SK-N-SH (cell line): ENCODE measurements around the gene ITGA5. TPM values are rescaled to one million over a fixed set of nuclear protein-coding genes. Genes with fewer than 3 reads are reported as not detected.
A peak's percentile ranks its signal among the peaks of the same experiment; 100 is the strongest.

Source experiments
- CTCF ChIA-PET: fragments of 300-600, 350-600 bp; formaldehyde crosslinking; extraction: SDS; loops from one replicate; lab custom pipeline; 2021; lab: Yijun Ruan, JAX
- POLR2A ChIA-PET: fragments of 350-600 bp; sonication (Branson Sonifier 250); formaldehyde crosslinking; extraction: SDS; loops from one replicate; lab custom pipeline; 2020; ENCODE audit warnings: antibody characterized with exemption, inconsistent platforms; lab: Yijun Ruan, JAX
- DNase-seq: peaks from one replicate; pipeline ENCODE4 v3.0.0; 2012
- H2AFZ ChIP-seq: fragments of 200-600 bp; sonication (generic); 2 replicates; pipeline ENCODE4 v1.8.1; 2016; ENCODE audit warnings: antibody characterized with exemption, mild to moderate bottlenecking, low read depth
- H3F3A ChIP-seq: fragments of 200-600 bp; sonication (generic); replicated peaks from 2 replicates; pipeline ENCODE3; 2016; ENCODE audit warnings: antibody characterized with exemption, mild to moderate bottlenecking; ENCODE audit not compliant: insufficient read depth
- H3K27ac ChIP-seq, 2 experiments: fragments of 200-500 bp in 1 of 2; fragments of 200-600 bp in 1 of 2; sonication (Bioruptor generic) in 1 of 2; sonication (generic), shearing (Covaris generic) in 1 of 2; 2 replicates each; pipeline versions ENCODE4 v1.5.1 to v1.6.1; 2014 to 2016; ENCODE audit warnings: low read depth in 2 of 2, inconsistent platforms in 1 of 2, low read length in 1 of 2, mild to moderate bottlenecking in 1 of 2, mixed read lengths in 1 of 2
- H3K27me3 ChIP-seq: fragments of 200-600 bp; sonication (generic), shearing (Covaris generic); 2 replicates; pipeline ENCODE4 v1.6.1; 2016; ENCODE audit warnings: mixed run types; ENCODE audit not compliant: insufficient read depth
- H3K36me3 ChIP-seq, 2 experiments: fragments of 200-500 bp in 1 of 2; fragments of 200-600 bp in 1 of 2; sonication (Bioruptor generic) in 1 of 2; sonication (generic) in 1 of 2; replicated peaks in 1 of 2; 2 replicates each; pipeline versions ENCODE3 to v1.5.1; 2014 to 2016; ENCODE audit warnings: low read length in 1 of 2, mild to moderate bottlenecking in 1 of 2; ENCODE audit not compliant: insufficient read depth in 2 of 2, control insufficient read depth in 1 of 2
- H3K4me1 ChIP-seq, 2 experiments: fragments of 200-500 bp in 1 of 2; fragments of 200-600 bp in 1 of 2; sonication (Bioruptor generic) in 1 of 2; sonication (generic), shearing (Covaris generic) in 1 of 2; 2 replicates each; pipeline versions ENCODE4 v1.5.1 to v1.6.1; 2014 to 2016; ENCODE audit warnings: low read depth in 1 of 2, low read length in 1 of 2, mixed run types in 1 of 2; ENCODE audit not compliant: insufficient read depth in 2 of 2, control insufficient read depth in 1 of 2
- H3K4me2 ChIP-seq: fragments of 200-600 bp; sonication (generic), shearing (Covaris generic); 2 replicates; pipeline ENCODE4 v1.6.1; 2017; ENCODE audit warnings: mixed run types
- H3K4me3 ChIP-seq, 2 experiments: fragments of 200-500 bp in 1 of 2; fragments of 200-600 bp in 1 of 2; sonication (Bioruptor generic) in 1 of 2; sonication (generic), shearing (Covaris generic) in 1 of 2; 2 replicates each; pipeline versions ENCODE4 v1.5.1 to v1.8.1; 2014 to 2016; ENCODE audit warnings: low read depth in 2 of 2, inconsistent platforms in 1 of 2, low read length in 1 of 2, mild to moderate bottlenecking in 1 of 2, mixed read lengths in 1 of 2, moderate library complexity in 1 of 2
- H3K79me2 ChIP-seq: fragments of 200-600 bp; sonication (generic); 2 replicates; pipeline ENCODE4 v1.8.1; 2017; ENCODE audit warnings: mild to moderate bottlenecking; ENCODE audit not compliant: insufficient read depth
- H3K9ac ChIP-seq: fragments of 200-600 bp; sonication (generic); 2 replicates; pipeline ENCODE4 v1.6.1; 2017; ENCODE audit warnings: mixed run types
- H3K9me2 ChIP-seq: fragments of 200-600 bp; sonication (generic); 2 replicates; pipeline ENCODE4 v1.6.1; 2017; ENCODE audit warnings: mixed run types
- H3K9me3 ChIP-seq: fragments of 200-600 bp; sonication (generic); 2 replicates; pipeline ENCODE4 v1.6.1; 2017; ENCODE audit warnings: mixed run types, mild to moderate bottlenecking, moderate library complexity
- H4K20me1 ChIP-seq: fragments of 200-600 bp; sonication (generic); 2 replicates; pipeline ENCODE4 v1.6.1; 2017; ENCODE audit warnings: mild to moderate bottlenecking, mixed run types; ENCODE audit not compliant: insufficient read depth
- ELF1 ChIP-seq: IDR thresholded peaks from 2 replicates; pipeline ENCODE4 v1.4.0; 2012
- EP300 ChIP-seq, 2 experiments: IDR thresholded peaks; 2 replicates each; pipeline versions ENCODE4 v1.4.0 to v1.6.1; 2012; ENCODE audit warnings: borderline replicate concordance in 1 of 2, low read depth in 1 of 2, low read length in 1 of 2
- GATA2 ChIP-seq: sonication (generic); formaldehyde crosslinking; IDR thresholded peaks from 2 replicates; pipeline ENCODE4 v1.5.0; 2020; ENCODE audit warnings: mild to moderate bottlenecking, missing genetic modification reagents
- JUND ChIP-seq: IDR thresholded peaks from 2 replicates; pipeline ENCODE4 v1.4.0; 2012
- NRF1 ChIP-seq: IDR thresholded peaks from 2 replicates; pipeline ENCODE4 v1.6.1; 2012; ENCODE audit warnings: low read depth, mild to moderate bottlenecking, low read length
- RAD21 ChIP-seq: IDR thresholded peaks from 2 replicates; pipeline ENCODE4 v1.6.1; 2012; ENCODE audit warnings: mild to moderate bottlenecking, low read length
- SMC3 ChIP-seq: IDR thresholded peaks from 2 replicates; pipeline ENCODE4 v1.6.1; 2012; ENCODE audit warnings: low read depth, low read length, improper control_type of control experiment
- TAF1 ChIP-seq: IDR thresholded peaks from 2 replicates; pipeline ENCODE4 v1.6.1; 2012; ENCODE audit warnings: low read depth, mild to moderate bottlenecking, low read length, moderate library complexity, borderline replicate concordance
- TCF12 ChIP-seq: IDR thresholded peaks from 2 replicates; pipeline ENCODE4 v1.4.0; 2012
- YY1 ChIP-seq: IDR thresholded peaks from 2 replicates; pipeline ENCODE4 v1.4.0; 2012; ENCODE audit warnings: low read depth, mild to moderate bottlenecking
- WGBS: methylation state at CpG from one replicate; pipeline ENCODE4 v1.1.6; 2017; ENCODE audit warnings: low lambda C conversion rate; 5-methylcytosine and 5-hydroxymethylcytosine counted together
- polyA plus RNA-seq, 3 experiments: library from polyadenylated mRNA; depleted of rRNA; stranded (reverse); fragments of >200 nt; gene quantifications; 2 replicates each; pipeline ENCODE4 v1.2.3, GENCODE V29; 2012
- TF ChIP-seq, protein P1 (sequence below): fragments of 200-600 bp; sonication (generic); IDR thresholded peaks from 2 replicates; pipeline ENCODE4 v1.6.1; 2017; ENCODE audit warnings: antibody characterized with exemption, mild to moderate bottlenecking, moderate library complexity
- TF ChIP-seq, protein P2 (sequence below): IDR thresholded peaks from 2 replicates; pipeline ENCODE4; 2012
- TF ChIP-seq, protein P3 (sequence below): fragments of 150-350 bp; IDR thresholded peaks from 2 replicates; pipeline ENCODE4 v1.6.1; 2017; ENCODE audit warnings: antibody characterized with exemption, low read length, low read depth, borderline replicate concordance
- TF ChIP-seq, protein P4 (sequence below): fragments of 150-350 bp; IDR thresholded peaks from 2 replicates; pipeline ENCODE4 v1.6.1; 2016; ENCODE audit warnings: mild to moderate bottlenecking, low read depth, low read length

Gene ITGA5
- polyA plus RNA-seq, 1 of the 3 experiments (the other 2 are of a cell fraction) = 52.5 TPM

DNA sequence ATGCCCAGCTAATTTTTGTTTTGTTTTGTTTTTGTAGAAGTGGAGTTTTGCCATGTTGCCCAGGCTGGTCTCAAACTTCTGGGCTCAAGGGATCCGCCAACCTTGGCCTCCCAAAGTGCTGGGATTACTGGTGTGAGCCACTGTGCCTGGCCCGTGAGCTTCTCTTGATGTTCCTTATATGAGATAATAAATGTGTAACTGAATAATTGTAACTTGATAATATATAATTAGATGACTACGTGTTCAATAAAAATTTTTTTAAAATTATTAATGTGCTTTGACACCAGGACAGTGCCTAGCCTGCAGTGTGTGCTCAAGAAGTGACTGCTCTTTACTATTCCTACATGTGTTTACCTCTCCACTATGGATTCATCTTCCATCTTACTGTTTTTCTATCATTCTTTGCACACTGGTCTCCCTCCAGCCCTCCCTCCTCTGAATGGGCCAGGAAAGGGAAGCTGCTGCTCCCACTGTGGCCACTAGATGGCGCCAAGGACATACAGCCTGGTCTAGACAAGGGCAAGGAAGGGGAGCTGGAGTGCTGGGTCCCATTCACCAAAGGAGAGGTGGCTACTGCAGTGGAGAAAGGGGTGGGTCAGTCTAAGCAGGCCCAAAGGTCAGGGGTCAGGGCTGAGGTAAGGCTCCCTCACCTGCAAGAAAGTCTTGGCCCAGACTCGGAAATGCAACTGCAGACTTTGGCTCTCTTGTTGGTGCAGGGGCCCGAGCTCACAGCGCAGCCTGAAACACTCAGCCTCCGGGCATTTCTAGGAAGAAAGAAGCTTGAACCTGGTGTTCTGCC is 19.9 kb downstream of the ITGA5 start:
- peaks cover 61 to 74% of the 10 kb centered on the region in 2 experiments for H3K36me3 ChIP-seq
- H3F3A ChIP-seq = peaks cover 22% of the 10 kb centered on the region
- no peaks in the 10 kb centered on the region for H3K4me1 ChIP-seq
- no peak overlapping the region for H3K4me2 ChIP-seq
- no peak overlapping the region for H3K9ac ChIP-seq
- WGBS = 69% methylated on average over 6 of the region's 8 CpGs
- H3K79me2 ChIP-seq = no peaks in the 10 kb centered on the region
- H3K9me3 ChIP-seq = no peaks in the 10 kb centered on the region
- TF ChIP-seq TAF1 (no peak), GATA2 (no peak), RAD21 (peak; percentile 88), TCF12 (no peak), SMC3 (peak; percentile 96), NRF1 (no peak), ELF1 (no peak), EP300 (IDR thresholded peaks at IDR 0.05; ENCODE audit: borderline replicate concordance in 1 of 2, low read depth in 1 of 2, low read length in 1 of 2) (no peak)
- TF ChIP-seq, protein P1, sequence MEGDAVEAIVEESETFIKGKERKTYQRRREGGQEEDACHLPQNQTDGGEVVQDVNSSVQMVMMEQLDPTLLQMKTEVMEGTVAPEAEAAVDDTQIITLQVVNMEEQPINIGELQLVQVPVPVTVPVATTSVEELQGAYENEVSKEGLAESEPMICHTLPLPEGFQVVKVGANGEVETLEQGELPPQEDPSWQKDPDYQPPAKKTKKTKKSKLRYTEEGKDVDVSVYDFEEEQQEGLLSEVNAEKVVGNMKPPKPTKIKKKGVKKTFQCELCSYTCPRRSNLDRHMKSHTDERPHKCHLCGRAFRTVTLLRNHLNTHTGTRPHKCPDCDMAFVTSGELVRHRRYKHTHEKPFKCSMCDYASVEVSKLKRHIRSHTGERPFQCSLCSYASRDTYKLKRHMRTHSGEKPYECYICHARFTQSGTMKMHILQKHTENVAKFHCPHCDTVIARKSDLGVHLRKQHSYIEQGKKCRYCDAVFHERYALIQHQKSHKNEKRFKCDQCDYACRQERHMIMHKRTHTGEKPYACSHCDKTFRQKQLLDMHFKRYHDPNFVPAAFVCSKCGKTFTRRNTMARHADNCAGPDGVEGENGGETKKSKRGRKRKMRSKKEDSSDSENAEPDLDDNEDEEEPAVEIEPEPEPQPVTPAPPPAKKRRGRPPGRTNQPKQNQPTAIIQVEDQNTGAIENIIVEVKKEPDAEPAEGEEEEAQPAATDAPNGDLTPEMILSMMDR = peak; percentile 99
- TF ChIP-seq, protein P2, sequence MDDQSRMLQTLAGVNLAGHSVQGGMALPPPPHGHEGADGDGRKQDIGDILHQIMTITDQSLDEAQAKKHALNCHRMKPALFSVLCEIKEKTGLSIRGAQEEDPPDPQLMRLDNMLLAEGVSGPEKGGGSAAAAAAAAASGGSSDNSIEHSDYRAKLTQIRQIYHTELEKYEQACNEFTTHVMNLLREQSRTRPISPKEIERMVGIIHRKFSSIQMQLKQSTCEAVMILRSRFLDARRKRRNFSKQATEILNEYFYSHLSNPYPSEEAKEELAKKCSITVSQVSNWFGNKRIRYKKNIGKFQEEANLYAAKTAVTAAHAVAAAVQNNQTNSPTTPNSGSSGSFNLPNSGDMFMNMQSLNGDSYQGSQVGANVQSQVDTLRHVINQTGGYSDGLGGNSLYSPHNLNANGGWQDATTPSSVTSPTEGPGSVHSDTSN = no peak
- TF ChIP-seq, protein P3, sequence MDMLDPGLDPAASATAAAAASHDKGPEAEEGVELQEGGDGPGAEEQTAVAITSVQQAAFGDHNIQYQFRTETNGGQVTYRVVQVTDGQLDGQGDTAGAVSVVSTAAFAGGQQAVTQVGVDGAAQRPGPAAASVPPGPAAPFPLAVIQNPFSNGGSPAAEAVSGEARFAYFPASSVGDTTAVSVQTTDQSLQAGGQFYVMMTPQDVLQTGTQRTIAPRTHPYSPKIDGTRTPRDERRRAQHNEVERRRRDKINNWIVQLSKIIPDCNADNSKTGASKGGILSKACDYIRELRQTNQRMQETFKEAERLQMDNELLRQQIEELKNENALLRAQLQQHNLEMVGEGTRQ = no peak
- H4K20me1 ChIP-seq = no peaks in the 10 kb centered on the region
- no peak overlapping the region for H2AFZ ChIP-seq
- no peak overlapping the region for H3K27ac ChIP-seq
- no peak overlapping the region; a peak in 1 of 4 replicates for H3K4me3 ChIP-seq
- H3K27me3 ChIP-seq = no peaks in the 10 kb centered on the region
- CTCF ChIA-PET = interaction anchor here (0.6 to 12.3 kb wide), 54 partner anchors 8 to 1707 kb away, joined by 3 to 490 read pairs (median 4); partner anchors contain the start of genes GTSF1, HOXC9, ITGA5 and ZNF385A
- DNase-seq = peak; percentile 89
- H3K9me2 ChIP-seq = no peaks in the 10 kb centered on the region
- POLR2A ChIA-PET = interaction anchor here (0.6 to 1.0 kb wide), 3 partner anchors 14 to 898 kb away, joined by 3 to 4 read pairs (median 3); partner anchors contain the start of gene TARBP2

DNA sequence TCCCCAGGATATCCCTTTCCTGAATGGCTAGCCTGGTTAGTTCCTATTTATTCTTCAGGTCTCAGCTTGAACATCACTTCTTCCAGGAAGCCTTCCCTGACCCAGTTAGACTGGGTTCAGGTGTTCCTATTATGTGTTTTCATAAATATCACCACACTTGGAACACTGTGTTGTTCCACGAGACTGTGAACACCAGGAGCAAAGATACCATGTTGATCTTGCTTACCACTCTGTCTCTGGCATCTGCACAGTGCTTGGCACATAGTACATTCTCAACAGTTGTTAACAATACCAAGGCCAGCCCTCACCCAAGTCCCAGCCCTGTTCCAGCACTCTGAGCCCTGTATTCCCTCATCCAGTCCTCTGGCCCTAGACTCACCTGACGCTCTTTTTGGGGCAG is 20.8 kb downstream of the ITGA5 start:
- Histone ChIP-seq H3K9ac (no peak overlapping the region), H3K27ac (no peak overlapping the region), H3K27me3 (no peaks in the 10 kb centered on the region), H3F3A (peaks cover 22% of the 10 kb centered on the region), H3K9me3 (no peaks in the 10 kb centered on the region), H3K4me1 (no peaks in the 10 kb centered on the region), H3K4me2 (no peak overlapping the region), H3K4me3 (no peak overlapping the region), H4K20me1 (no peaks in the 10 kb centered on the region), H3K36me3 (peaks cover 53 to 65% of the 10 kb centered on the region in 2 experiments), H3K79me2 (no peaks in the 10 kb centered on the region), H3K9me2 (no peaks in the 10 kb centered on the region), H2AFZ (no peak overlapping the region)
- TF ChIP-seq YY1 (no peak), JUND (no peak)
- TF ChIP-seq, protein P4, sequence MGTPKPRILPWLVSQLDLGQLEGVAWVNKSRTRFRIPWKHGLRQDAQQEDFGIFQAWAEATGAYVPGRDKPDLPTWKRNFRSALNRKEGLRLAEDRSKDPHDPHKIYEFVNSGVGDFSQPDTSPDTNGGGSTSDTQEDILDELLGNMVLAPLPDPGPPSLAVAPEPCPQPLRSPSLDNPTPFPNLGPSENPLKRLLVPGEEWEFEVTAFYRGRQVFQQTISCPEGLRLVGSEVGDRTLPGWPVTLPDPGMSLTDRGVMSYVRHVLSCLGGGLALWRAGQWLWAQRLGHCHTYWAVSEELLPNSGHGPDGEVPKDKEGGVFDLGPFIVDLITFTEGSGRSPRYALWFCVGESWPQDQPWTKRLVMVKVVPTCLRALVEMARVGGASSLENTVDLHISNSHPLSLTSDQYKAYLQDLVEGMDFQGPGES = no peak
- POLR2A ChIA-PET = no interaction called here
- DNase-seq = no peak
- CTCF ChIA-PET = interaction anchor here (1.4 to 12.3 kb wide), 11 partner anchors 11 to 173 kb away, joined by 5 to 490 read pairs (median 26); partner anchors contain the start of genes GTSF1, ITGA5 and ZNF385A
- 97% methylated on average over 2 of the region's 2 CpGs for WGBS
